ENCODE measurements around the gene HDHD5. TPM values are rescaled to one million over a fixed set of nuclear protein-coding genes. Genes with fewer than 3 reads are reported as not detected.

Gene HDHD5
- total RNA-seq, 2 experiments from 2014 or later: 11.0 to 11.6 TPM

DNA sequence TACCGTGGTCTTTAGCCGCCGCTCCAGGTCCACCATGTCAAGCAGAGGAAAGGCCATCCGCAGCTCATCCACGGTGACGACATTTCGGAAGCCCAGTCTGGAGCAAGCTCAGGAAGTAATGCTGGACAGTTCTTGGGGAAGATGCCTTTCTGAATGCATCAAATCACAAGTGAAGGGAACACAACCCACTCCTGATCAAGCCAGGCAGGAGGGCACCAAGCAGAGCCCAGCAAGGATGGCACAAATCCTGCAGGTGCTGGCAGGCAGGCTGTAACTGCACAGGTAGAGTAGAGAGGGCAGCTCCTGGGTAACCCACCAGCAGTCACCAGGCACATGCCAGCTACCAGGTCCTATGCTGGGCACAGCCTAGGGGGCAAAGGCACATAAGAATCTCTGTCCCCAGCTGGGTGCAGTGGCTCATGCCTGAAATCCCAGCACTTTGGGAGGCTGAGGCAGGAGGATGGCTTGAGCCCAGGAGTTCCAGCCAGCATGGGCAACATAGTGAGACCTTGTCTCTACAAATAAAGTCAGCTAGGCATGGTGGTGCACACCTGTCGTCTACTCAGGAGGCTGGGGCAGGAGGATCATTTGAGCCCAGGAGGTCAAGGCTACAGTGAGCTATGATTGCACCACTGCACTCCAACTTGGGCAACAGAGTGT is 13.9 kb downstream of the HDHD5 start:
- peaks cover 65% of the 10 kb centered on the region for H3K36me3 ChIP-seq (ENCODE audit: insufficient read depth, low read length)

DNA sequence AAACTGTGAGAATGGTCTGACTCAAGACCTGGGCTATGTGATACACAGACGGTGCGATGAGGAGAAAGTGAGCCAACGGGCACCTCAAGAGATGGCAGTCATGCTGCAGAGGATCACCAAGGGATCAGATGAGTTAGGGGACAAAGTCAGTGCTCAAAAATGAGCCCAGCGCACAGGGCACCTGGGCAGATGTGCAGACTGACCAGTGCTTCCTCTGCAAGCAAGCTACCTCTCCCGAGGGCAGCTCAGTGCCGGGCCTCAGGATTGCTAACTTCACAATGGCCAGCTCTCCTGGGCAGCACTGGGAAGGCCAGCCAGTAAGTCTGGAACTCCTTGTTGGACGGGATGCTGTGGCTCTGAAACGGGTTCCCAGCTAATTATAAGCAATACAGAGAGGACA is 15.3 kb downstream of the HDHD5 start:
- DNase-seq (no peak), ATAC-seq (ENCODE audit: poor library complexity) (no peak)
- Mint-ChIP-seq H3K27ac (no peak overlapping the region), H3K36me3 (ENCODE audit: low read depth) (peaks cover 67% of the 10 kb centered on the region), H3K4me3 (no peak overlapping the region), H3K27me3 (no peaks in the 10 kb centered on the region), H3K4me1 (ENCODE audit: low read depth) (peaks cover 4% of the 10 kb centered on the region), H3K9me3 (no peaks in the 10 kb centered on the region)
- TF ChIP-seq CTCF (IDR thresholded peaks at IDR 0.05): no peak
- no peaks in the 10 kb centered on the region for H3K4me1 ChIP-seq (ENCODE audit: insufficient read depth, low read length)
- H3K27me3 ChIP-seq (ENCODE audit: control insufficient read depth in 1 of 2, insufficient read depth in 2 of 2, low read length in 2 of 2): no peaks in the 10 kb centered on the region
- H3K9me3 ChIP-seq (ENCODE audit: control insufficient read depth in 1 of 2, insufficient read depth in 1 of 2, low read length in 2 of 2): no peaks in the 10 kb centered on the region
- H3K27ac ChIP-seq (ENCODE audit: low read depth in 1 of 2, low read length in 2 of 2): no peak overlapping the region
- intact Hi-C loops (cut with DNase I, micrococcal nuclease): no loop called here
- H3K36me3 ChIP-seq (ENCODE audit: insufficient read depth, low read length): peaks cover 59% of the 10 kb centered on the region
- POLR2A ChIA-PET: no interaction called here
- CTCF ChIA-PET: interaction anchor here (0.8 kb wide), 1 partner anchor 36 kb away, joined by 3 read pairs; no protein-coding TSS in a partner anchor
- no peak overlapping the region for H3K4me3 ChIP-seq (ENCODE audit: low read length)

More for the DNA sequence above, 13.9 kb downstream of the HDHD5 start:
- DNase-seq (no peak), ATAC-seq (ENCODE audit: poor library complexity) (no peak)
- intact Hi-C loops (cut with DNase I, micrococcal nuclease): no loop called here
- peaks cover 63% of the 10 kb centered on the region for H3K36me3 Mint-ChIP-seq (ENCODE audit: low read depth)
- Histone ChIP-seq H3K27ac (ENCODE audit: low read depth in 1 of 2, low read length in 2 of 2) (no peak overlapping the region), H3K27me3 (ENCODE audit: control insufficient read depth in 1 of 2, insufficient read depth in 2 of 2, low read length in 2 of 2) (no peaks in the 10 kb centered on the region), H3K9me3 (ENCODE audit: control insufficient read depth in 1 of 2, insufficient read depth in 1 of 2, low read length in 2 of 2) (no peaks in the 10 kb centered on the region), H3K4me1 (ENCODE audit: insufficient read depth, low read length) (no peaks in the 10 kb centered on the region), H3K4me3 (ENCODE audit: low read length) (no peak overlapping the region)
- H3K9me3 Mint-ChIP-seq: no peaks in the 10 kb centered on the region
- H3K4me1 Mint-ChIP-seq (ENCODE audit: low read depth): peaks cover 4% of the 10 kb centered on the region
- CTCF ChIA-PET: no interaction called here
- no peak for TF ChIP-seq CTCF (IDR thresholded peaks at IDR 0.05)
- H3K4me3 Mint-ChIP-seq: no peak overlapping the region
- H3K27me3 Mint-ChIP-seq: no peaks in the 10 kb centered on the region
- no peak overlapping the region for H3K27ac Mint-ChIP-seq
- POLR2A ChIA-PET: no interaction called here

- ChIA-PET CTCF (no interaction called here), POLR2A (no interaction called here)
- intact Hi-C loops (cut with DNase I, micrococcal nuclease): no loop called here
- no peak for ATAC-seq (ENCODE audit: poor library complexity)
- TF ChIP-seq CTCF (IDR thresholded peaks at IDR 0.05): no peak
- H3K27me3 Mint-ChIP-seq: no peaks in the 10 kb centered on the region
- H3K27ac Mint-ChIP-seq: no peak overlapping the region
- Histone ChIP-seq H3K4me3 (ENCODE audit: low read length) (no peak overlapping the region), H3K9me3 (ENCODE audit: control insufficient read depth in 1 of 2, insufficient read depth in 1 of 2, low read length in 2 of 2) (no peaks in the 10 kb centered on the region), H3K27me3 (ENCODE audit: control insufficient read depth in 1 of 2, insufficient read depth in 2 of 2, low read length in 2 of 2) (no peaks in the 10 kb centered on the region), H3K36me3 (ENCODE audit: insufficient read depth, low read length) (peaks cover 57% of the 10 kb centered on the region), H3K4me1 (ENCODE audit: insufficient read depth, low read length) (no peaks in the 10 kb centered on the region), H3K27ac (ENCODE audit: low read depth in 1 of 2, low read length in 2 of 2) (no peak overlapping the region)
- no peaks in the 10 kb centered on the region for H3K9me3 Mint-ChIP-seq
- no peak for DNase-seq
- H3K36me3 Mint-ChIP-seq (ENCODE audit: low read depth): peaks cover 72% of the 10 kb centered on the region
- H3K4me3 Mint-ChIP-seq: no peak overlapping the region
- H3K4me1 Mint-ChIP-seq (ENCODE audit: low read depth): peaks cover 4% of the 10 kb centered on the region
Observed at GRCh38 chr22:17143101-17143500, 16.0 kb downstream of the HDHD5 start.
